ENCODE results near the gene DCAKD. TPM values are rescaled to one million over a fixed set of nuclear protein-coding genes. Genes with fewer than 3 reads are reported as not detected.

DCAKD gene
- total and polyA plus RNA-seq, 2 of the 8 experiments (the other 6 are each of a cell fraction or from before 2014, with no cell fraction given): 35.6 to 52.9 TPM

GRCh38 chr17:45030733-45031132 is 20.7 kb downstream of the DCAKD start (continued):
- TF ChIP-seq RXRA (IDR thresholded peaks at IDR 0.05; ENCODE audit: insufficient read depth, low read depth, low read length): no peak
